GM21529 (cell line): ENCODE data around the gene POLD4.

Source experiments
- ATAC-seq: cut with Tn5 transposase; IDR thresholded peaks from one replicate; pipeline ENCODE4 v1.9.1; 2021; ENCODE audit not compliant: unreplicated experiment

POLD4 gene

GRCh38 chr11:67389477-67389876 is 36.1 kb upstream of the POLD4 start:
- ATAC-seq = no peak

DNA sequence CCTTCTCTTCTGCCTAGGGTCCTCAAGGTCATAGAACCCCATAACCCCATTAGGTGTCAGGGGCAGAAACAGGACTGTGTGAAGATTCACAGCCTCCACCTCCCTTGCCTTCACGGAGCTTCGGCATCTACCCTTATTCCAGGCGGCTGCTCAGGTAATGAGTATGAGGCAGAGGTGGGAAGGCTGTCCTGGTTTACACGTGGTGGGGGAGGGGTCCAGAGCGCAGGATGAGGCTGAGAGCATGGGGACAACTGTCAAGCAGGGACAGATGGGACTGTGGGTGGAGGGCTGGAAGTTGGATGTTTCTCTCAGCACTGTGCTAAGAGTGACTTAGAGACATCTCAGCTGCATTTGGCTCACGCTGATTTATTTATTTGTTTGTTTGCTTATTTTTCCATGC is 34.2 kb upstream of the POLD4 start:
- ATAC-seq = no peak

DNA sequence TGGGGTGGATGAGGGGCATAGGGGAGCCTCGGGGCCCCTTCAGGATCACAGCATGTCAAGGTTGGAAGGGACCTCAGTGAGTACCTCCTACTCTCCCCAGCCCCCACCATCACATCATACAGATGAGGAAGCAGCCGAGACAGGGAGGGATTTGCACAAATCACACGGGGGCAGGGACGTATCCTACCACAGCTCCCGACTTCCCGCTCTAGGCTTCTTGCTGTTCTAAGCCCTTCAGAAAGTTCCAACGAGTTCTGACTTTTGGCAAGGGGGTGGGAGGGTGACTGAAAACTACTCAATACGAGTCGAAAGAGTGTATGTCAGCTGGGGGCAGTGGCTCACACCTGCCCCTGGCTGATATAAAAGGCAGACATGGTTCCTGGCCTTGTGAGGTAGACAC is 33.7 kb upstream of the POLD4 start:
- ATAC-seq = no peak

DNA sequence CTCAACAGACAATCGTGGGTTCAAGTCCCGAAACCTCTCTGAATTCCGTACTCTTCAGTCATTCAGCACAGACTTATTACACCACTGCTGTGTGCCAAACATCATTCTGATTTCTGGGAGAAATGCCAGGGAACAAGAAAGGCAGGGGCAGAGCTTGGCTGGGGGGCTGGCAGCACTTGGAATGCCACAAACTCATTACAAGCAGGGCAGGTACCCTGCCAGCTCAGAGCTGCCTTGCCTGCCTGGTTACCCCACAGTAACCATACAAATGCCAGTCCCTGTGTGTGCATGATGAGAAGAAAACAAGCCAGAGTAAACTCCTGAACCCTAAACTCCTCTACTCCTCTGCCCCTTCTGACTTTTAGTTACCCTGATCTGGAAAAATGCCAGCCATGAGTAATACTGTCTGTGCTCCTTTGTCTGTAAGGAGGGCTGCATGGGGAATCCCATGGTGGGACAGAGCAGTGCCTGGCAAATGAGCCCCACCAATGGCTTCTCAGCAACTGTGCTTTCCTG is 31.6 kb upstream of the POLD4 start:
- no peak for ATAC-seq

GRCh38 chr11:67382276-67383136 is 29.2 kb upstream of the POLD4 start:
- ATAC-seq = no peak

GRCh38 chr11:67381244-67381972 is 28.1 kb upstream of the POLD4 start:
- ATAC-seq = no peak

GRCh38 chr11:67379061-67380058 is 26.0 kb upstream of the POLD4 start:
- no peak for ATAC-seq

DNA sequence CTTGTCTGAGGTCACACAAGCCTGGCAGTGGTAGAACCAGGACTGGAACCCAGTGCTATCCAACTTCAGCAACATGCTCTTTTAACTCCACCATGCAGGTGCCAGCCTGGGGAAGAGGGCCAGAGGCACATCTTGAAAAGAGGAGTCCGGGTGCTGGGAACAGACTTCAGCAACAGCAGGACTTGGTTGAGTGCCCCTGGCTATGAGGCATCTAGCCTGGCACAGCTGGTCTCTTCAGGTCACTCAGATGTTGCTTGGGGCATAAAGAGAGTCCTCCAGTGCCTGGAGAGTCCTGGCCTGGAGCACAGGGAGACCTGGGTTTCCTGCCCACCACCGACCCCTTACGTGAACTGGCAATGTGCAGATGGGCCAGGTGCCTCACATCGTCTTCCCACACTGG is 25.2 kb upstream of the POLD4 start:
- ATAC-seq = no peak

GRCh38 chr11:67376873-67377808 is 23.8 kb upstream of the POLD4 start:
- ATAC-seq = no peak

GRCh38 chr11:67376063-67376820 is 22.9 kb upstream of the POLD4 start:
- ATAC-seq = no peak

- no peak for ATAC-seq
Observed at GRCh38 chr11:67375320-67376055, 22.1 kb upstream of the POLD4 start.

- ATAC-seq = no peak
Observed at GRCh38 chr11:67374571-67375281, 21.4 kb upstream of the POLD4 start.

GRCh38 chr11:67373648-67374570 is 20.6 kb upstream of the POLD4 start:
- no peak for ATAC-seq

DNA sequence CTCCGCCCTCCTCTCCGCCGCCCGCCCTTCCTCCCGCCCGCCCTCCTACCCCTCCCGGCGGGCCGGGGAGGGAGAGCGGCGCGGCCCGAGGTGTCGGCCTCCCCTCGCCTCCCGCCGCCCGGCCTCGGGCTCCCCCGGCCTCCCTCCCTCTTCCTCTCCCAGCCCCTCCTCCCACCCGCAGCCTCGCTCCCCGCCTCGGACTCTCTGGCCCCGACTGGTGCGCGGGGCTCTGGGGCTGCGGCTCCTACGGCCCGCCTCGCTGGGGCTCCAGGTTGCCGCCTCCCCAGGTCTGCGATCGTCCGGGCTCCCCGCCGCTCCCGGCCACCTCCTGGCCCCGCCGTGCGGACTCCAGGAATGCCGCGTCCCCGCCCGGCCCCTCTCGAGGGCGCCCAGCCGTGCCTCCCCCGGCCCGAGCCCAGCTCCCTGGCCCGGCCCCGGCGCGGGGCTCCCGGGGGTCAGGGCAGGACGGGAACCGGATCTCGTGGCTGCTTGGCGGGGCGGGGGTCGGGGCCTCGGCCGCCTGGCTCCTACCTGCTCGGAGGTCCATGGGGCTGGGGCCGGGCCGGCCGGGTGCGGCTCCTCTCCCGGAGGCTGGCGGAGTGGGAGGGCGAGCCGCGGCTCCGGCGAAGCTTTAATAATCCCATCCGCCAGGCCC is 19.8 kb upstream of the POLD4 start, which contains the start of gene CLCF1:
Gene CLCF1, minus strand, starts transcription at position 606 of the 655 bp plus-strand sequence. Its CDS starts 59 bp downstream, at position 547.
- ATAC-seq = no peak

DNA sequence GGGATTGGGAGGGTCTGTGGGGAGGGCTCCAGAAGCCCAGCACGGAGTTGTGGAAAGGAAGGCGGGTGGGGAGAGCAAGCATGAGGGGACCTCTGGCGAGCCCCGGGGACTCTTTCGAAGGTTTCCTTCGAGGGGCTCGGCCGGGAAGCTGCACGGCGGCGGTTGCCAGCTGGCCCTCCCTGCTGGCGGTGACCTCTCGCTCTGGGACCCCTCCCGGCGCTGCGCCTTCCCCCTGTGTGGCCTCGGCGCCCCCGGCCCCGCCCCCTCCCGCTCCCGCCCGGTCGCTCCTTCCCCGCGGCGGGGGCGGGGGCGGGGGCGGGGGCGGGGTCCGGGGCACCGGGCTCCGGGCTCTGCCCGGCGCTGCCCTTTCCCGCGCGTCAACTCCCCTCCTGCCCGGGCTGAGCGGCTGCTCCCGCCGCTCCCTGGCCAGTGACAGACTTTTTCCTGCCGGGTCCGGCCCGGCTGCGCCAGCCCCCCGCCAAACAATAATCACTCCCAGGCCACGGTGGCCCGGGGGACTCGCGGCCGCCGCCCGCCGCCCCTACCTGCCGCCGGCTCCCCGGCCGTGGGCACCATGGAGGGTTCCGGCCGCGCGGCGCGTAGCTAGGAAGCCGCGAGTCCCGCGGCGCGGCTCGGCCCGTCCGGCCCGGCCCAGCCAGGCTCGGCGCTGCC is 19.1 kb upstream of the POLD4 start:
- ATAC-seq = no peak
